NCI-H345 treated with DMSO at 0.1 percent for 48 hours (cell line): ENCODE measurements around the gene ZDHHC20.
"Not testable (repeated sequence)": the region's sequence is repeated elsewhere in the genome, so short reads cannot be mapped to it uniquely, and the experiment has no call there.

Source experiments
- DNase-seq: peaks from one replicate; lab custom pipeline; 2025; ENCODE audit not compliant: unreplicated experiment; lab: John Stamatoyannopoulos, UW

The ZDHHC20 gene

GRCh38 chr13:21435687-21436151 is 23.4 kb downstream of the ZDHHC20 start:
- DNase-seq = no peak

GRCh38 chr13:21435231-21435630 is 23.9 kb downstream of the ZDHHC20 start:
- DNase-seq = no peak

- DNase-seq = no peak
Observed at GRCh38 chr13:21434588-21434987, 24.5 kb downstream of the ZDHHC20 start.

GRCh38 chr13:21429211-21429610 is 29.9 kb downstream of the ZDHHC20 start:
- no peak for DNase-seq

- DNase-seq = no peak
Observed at GRCh38 chr13:21427741-21428140, 31.4 kb downstream of the ZDHHC20 start.

GRCh38 chr13:21426238-21426637 is 32.9 kb downstream of the ZDHHC20 start:
- no peak for DNase-seq

- DNase-seq = no peak
Observed at GRCh38 chr13:21420706-21421105, 38.4 kb downstream of the ZDHHC20 start.

- no peak for DNase-seq
Observed at GRCh38 chr13:21413013-21413412, 46.1 kb downstream of the ZDHHC20 start.

- not testable (repeated sequence) for DNase-seq
Observed at GRCh38 chr13:21410453-21410852, 48.6 kb downstream of the ZDHHC20 start.

GRCh38 chr13:21405309-21405708 is 53.8 kb downstream of the ZDHHC20 start:
- DNase-seq = no peak

- no peak for DNase-seq
Observed at GRCh38 chr13:21402586-21403307, 56.4 kb downstream of the ZDHHC20 start.

GRCh38 chr13:21399741-21400140 is 59.4 kb downstream of the ZDHHC20 start:
- DNase-seq = no peak

GRCh38 chr13:21395953-21396352 is 63.1 kb downstream of the ZDHHC20 start:
- no peak for DNase-seq

- no peak for DNase-seq
Observed at GRCh38 chr13:21389124-21389523, 70.0 kb downstream of the ZDHHC20 start.

- DNase-seq = no peak
Observed at GRCh38 chr13:21385710-21386109, 73.4 kb downstream of the ZDHHC20 start.

GRCh38 chr13:21383090-21383489 is 76.0 kb downstream of the ZDHHC20 start:
- no peak for DNase-seq

GRCh38 chr13:21376998-21377985 is 81.8 kb downstream of the ZDHHC20 start:
- not testable (repeated sequence) for DNase-seq

GRCh38 chr13:21372530-21372929 is 86.6 kb downstream of the ZDHHC20 start:
- no peak for DNase-seq

GRCh38 chr13:21371011-21371410 is 88.1 kb downstream of the ZDHHC20 start:
- no peak for DNase-seq

- no peak for DNase-seq
Observed at GRCh38 chr13:21365574-21365973, 93.5 kb downstream of the ZDHHC20 start.

- DNase-seq = no peak
Observed at GRCh38 chr13:21364916-21365315, 94.2 kb downstream of the ZDHHC20 start.

GRCh38 chr13:21364357-21364756 is 94.7 kb downstream of the ZDHHC20 start:
- no peak for DNase-seq
